Retina (tissue), 1 donor: ENCODE measurements around the gene HGF.
"Not testable (repeated sequence)": the region's sequence is repeated elsewhere in the genome, so short reads cannot be mapped to it uniquely, and the experiment has no call there.

Source experiments
- DNase-seq: peaks from one replicate; pipeline ENCODE4 v3.0.0-alpha.2; 2016

Gene HGF

DNA sequence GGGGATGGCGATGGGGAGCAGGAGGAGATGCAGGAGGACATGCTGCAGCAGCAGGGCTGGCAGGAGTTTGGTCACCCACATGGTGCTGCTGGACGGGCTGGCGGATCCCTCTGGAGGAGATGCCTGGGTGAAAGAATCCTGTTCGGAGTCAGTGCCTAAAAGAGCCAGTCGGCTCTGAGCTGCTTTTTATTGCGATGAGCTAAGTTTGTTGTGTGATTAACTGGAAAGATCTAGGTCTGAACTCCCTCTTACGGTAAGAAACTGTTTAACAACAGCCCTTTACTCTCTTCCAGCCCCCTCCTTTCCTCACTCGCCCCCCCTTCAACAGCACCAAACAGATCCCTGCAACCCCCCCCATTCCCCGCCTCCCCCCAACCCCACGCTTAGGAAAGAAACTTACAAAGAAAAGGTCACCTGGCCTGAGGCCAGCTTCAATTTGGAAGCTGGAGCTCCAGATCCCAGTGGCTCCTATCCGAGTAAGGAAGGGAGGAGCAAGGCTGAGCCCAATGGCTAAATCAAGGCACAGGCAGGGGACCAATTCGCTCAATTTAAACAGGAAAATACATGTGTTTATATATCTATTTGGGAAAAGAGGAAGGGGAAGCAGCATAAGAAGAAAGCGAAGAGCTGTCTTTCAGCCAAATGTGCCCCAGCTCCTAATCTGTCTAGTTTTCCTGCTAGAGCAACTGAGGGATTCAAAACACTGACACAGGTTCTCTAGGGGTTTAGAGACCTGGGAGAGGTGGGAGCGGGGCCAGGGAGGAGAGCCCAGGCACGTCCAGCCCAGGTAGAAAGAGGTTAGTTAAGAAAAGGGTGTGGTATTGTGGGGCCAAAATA is at the start of gene HGF:
Gene HGF, minus strand, starts transcription at position 157 of the 837 bp plus-strand sequence. Its CDS starts 76 bp downstream, at position 81.
- DNase-seq: no peak

DNA sequence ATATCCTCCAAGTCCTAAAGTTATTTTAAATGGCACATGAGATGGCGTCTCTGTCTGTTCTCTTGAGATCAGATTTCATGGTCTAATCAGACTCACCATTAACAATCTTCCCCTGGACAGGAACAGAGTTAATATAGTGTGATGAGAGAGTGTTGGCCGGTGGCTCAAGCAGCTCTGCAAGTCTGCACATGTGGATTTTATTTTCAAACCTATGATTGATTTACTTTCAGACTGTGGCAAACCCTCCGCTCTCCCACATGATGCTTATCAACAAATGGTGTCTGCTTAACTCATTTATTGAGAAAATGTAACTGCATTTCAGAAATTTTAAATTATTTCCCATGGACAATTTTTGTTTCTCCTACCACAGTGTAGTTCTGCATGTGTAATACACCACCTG is 46.5 kb upstream of the HGF start:
- DNase-seq: no peak

DNA sequence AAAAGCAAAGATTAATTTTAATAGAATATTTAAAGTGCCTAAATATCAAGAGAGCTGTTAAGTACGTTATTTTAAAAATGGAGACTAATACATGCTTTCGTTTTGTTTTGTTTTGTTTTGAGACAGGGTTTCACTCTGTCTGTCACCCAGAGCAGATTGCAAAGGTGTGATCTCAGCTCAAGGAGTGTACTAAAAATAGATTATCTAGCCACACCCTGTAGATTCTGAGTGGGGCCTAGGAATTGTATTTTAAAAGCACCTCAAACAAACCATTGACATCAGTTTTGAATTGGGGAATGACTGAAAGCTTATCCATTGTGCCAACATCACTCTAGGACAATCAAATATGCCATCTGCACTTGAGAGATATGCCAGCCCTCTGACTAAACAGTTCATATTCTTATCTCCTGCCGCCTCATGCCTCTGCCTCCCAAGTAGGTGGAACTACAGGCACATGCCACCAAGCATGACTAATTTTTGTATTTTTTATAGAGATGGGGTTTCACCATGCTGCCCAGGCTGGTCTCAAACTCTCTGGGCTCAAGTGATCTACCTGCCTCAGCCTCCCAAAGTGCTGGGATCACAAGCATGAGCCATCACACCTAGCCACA is 43.1 kb upstream of the HGF start:
- not testable (repeated sequence) for DNase-seq

DNA sequence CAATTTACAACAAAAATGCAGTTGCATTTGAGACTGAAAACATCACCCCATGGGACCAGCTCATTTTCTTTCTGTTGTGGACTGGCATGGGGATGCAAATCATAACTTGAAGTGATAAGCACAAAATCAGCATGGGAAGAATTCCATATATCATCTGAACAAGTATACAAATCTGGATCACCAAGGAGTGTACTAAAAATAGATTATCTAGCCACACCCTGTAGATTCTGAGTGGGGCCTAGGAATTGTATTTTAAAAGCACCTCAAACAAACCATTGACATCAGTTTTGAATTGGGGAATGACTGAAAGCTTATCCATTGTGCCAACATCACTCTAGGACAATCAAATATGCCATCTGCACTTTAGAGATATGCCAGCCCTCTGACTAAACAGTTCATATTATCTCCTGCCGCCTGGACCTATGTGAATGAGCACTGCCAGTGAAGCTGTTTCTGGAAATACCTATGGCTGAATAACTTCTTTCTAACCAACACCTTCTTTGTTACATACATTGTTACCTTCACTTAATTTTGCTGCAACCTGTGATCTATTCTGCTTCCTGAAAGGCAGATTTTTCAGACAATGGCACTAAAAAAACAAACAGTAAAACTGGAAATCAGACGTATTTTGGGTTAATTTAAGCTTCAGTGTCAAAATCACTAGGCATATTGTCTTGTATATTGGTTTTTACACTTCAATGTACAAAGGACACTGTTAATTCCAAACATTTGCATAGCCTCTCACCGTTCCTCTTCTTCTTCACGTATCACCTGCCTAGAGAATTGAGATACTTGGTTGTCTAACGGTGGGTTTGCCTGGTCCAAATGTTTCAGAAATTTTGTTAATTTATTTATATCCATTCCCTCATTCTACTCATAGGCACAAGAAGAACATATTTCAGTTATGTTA is 42.4 kb upstream of the HGF start:
- DNase-seq: no peak

DNA sequence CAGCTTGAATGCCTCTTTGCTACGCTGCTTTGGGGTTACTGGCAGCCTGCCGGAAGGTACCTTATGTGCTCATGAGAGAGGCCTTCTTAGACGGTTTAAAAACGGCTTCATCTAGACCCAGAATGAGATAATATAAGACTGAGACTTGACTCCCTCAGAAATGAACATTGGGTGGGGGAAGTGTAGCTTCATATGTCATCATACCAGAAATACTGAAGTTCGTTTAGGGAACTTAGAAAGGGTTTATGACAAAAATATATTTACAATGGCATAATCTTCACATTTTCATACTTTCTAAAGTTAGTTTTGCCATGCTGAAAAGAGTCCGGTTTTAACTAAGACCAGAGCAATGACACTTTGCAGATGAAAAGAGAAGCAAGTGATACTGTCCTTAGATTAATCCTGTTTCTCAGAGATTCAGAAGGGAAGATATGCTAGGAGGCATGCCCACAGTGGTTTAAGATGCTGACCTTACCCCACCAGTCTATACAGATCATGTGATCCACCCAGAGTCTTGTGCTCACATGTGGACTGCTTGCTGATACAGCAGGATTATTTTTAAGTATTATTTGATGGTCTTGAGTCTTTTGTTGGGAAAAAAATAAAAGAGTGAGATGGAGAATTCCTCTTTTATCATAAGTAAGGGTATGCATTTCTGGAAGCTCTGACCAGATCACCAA is 40.8 kb upstream of the HGF start:
- DNase-seq: no peak

DNA sequence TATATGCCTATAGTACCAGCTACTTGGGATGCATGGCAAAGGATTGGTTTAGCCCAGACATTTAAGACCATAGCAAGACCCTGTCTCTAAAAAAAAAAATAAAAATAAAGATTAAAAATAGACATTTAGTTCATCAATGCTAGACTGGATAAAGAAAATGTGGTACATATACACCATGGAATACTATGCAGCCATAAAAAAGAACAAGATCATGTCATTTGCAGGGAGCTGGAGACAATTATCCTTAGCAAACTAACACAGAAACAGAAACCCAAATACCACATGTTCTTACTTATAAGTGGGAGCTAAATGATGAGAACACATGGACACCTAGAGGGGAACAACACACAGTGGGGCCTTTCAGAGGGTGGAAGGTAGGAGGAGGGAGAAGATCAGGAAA is 38.5 kb upstream of the HGF start:
- not testable (repeated sequence) for DNase-seq

DNA sequence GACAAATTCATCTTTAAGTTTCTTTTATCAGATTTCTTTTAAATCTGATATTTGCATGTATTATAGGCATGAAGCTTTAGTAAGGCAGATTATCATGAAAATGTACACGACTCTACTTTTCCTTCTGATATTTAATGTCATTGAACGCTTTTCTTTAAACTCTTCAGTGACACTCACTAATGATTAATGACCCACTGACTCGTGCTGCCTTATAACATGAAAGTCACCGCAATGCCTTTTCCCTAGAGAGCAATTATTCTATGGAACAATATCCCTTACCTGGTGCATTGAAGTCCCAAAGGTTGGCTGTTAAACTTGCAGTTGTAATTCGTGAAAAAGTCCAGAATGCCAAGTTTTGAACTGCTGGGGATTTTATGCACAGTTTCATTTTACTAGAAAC is 33.4 kb upstream of the HGF start:
- no peak for DNase-seq

DNA sequence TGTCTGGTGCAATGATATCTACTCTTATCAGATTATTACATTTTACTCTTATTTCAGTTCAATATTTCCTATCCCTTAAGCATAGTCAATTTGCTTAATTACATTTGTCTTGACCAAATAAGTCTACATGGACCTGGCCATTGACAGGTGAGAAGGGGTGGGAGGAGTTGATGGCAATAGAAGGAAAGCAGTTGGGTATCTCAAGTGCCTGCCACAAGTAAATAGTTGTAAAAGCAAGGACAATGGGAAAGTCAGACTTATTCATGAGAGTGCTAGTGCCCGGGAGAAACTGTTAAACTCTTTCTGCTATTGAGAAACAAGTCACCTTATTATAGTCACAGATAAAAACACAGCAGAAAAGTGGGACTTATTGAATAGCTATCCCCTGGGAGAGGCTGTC is 32.4 kb upstream of the HGF start:
- DNase-seq: no peak

DNA sequence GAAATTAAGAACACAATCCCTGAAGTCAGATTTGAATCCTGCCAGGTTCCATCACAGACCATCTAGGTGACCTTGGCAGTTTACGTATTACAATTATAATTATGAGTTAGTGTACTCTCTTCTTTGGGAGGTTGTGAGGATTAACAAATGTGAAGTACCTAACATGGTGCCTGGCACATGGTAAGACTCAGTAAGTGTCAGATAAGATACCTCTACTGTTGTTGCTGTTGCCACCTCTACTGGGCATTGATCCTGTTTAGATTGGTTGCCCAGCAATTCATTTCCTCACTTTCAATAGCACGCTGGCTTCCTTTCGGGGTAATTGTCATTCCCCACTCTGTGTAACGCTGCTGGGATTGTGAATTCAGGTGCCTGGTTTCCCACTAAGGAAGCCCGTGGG is 31.7 kb upstream of the HGF start:
- DNase-seq: no peak

DNA sequence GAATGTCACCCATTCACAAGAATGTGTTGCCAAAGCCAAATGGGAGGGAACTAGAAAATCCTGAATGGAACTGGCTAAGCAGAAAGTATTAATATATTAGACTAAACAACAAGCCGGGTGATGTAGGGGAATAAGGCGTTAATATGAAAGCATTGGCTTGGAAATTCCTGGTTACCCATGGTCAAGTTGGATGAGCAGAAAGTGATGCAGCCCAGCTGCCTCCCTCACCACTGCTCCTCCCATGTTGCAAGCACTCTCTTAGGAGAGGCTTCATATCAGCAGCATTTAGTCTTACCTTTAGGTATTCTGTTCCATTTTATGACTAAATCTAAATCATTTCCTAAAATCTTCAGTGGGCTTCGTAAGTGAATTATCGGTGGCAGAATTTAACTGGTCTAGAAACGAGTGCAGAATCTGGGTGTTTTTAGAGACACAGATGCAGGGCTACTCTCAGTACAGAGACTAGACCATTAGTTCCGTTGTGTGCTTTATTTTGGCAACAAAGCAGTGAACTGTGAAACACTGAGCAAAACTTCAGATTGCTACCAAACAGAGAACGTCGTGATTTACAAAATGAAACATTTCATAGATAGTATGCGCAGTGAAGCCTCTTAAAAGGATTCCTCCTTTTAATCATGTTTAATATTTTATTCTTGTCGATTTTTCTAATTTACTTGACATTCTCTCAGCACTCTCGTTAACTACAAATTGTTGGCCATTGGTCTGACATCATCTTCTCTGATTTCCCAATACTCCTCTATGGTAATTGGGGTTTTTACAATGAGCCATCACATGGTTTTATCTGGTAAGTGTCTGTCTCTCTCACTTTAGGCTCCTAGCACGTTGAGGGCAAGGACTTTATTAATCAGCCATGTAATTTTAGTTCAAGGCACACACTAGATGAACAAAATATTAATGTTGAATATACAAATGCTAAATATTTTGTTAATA is 22.0 kb upstream of the HGF start:
- no peak for DNase-seq

DNA sequence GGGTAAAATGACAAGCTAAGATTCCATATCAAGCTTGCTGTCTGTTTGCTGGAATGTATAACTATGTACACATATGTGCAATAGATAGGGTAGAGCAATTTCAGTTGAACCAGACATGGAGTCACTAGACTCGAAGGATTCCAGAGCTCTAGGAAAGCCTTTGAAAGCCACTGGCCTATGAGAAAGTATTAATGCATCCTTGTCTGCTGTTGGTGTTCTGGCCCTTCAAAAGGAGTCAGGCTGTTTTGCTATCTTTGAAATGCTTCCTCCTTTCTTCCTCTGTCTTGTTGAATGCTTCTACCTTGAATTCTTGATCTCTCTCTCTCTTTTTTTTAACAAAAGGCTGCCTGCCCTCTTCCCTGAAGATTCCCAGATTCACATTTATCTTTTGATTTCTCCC is 20.8 kb upstream of the HGF start:
- no peak for DNase-seq

DNA sequence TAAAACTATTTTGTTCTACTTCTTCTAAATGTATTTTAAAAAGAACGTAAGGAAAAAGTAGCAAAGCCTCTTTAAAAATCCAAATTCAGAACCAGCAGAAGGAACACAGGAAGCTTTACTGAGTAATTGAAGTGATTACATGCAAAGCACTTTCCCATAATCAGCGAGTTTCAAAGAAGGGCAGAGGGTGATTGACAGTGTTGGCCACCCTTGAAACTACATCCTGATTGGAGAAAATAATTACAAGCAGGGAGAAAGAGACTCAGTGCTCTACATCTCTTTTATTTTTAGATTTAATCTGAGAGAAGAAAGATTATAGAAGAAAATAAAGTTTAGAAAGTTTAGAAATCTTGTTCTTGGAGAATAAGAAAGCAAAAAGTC is 20.3 kb upstream of the HGF start:
- DNase-seq: no peak

DNA sequence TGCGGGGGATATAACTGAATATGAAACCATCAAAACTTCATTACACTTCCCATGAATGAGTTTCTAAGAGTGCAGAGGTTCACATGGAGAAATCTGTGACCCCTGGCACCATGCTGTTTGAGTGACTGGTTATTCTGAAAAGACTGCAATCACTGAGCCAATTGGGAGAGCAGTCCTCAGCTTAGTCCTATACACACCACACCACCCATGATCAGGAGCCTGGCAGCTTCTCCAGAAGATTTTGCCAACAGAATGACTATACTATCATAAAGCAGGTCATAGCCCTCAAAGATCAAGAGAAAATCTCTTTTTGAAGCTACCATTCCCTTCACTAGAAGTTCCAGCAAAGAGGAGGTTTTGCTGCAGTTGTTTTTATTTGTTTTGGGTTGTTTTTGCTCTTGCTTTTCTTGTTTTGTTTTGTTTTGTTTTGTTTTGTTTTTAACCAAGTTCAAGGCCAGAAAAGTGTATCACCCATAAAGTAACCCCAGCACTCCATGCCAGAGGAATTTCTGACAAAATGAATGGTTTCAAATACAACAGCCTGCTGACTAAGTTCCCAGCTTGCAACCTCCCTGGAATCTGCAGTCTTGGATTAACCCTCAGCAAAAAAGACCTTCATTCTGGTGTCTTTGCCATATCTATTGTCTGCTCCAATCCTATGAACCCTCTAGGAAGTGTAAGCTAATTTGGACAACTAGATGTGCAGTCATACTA is 19.7 kb upstream of the HGF start:
- DNase-seq: no peak

DNA sequence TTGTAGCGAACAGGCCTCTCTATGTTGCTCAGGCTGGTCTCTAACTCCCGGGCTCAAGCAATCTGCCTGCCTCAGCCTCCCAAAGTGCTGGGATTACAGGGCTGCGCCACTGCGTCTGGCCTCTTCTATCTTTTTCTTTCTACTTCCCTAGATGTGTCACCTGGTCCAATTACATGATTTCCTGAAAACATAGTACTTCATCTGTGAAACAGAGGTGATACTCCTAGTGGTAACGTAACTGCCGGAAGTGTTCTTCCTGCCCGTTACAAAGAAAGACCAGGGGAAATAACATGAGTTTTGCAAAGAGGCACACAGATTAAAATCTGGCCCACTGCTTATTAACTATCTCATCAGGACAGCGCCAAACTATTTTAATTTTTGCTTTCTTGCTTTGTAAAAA is 18.4 kb upstream of the HGF start:
- no peak for DNase-seq

DNA sequence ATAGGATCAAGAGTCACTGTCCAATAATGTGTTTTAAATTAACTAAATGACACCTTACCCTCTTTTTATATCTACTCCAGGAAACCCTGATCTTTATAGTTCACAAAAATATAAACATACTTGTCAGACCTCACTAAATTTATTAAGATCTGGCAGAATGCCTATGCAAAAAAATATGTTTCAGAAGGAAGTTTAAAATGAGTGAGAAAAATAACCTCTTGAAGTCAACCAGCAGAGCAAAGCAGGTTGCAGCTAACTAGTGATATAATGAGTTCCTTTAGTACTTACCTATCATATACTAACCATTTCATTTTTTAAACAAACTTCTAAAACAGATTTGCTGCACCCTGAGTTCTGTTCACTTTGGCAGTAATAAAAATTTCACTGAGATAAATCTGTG is 14.0 kb upstream of the HGF start:
- DNase-seq: no peak

DNA sequence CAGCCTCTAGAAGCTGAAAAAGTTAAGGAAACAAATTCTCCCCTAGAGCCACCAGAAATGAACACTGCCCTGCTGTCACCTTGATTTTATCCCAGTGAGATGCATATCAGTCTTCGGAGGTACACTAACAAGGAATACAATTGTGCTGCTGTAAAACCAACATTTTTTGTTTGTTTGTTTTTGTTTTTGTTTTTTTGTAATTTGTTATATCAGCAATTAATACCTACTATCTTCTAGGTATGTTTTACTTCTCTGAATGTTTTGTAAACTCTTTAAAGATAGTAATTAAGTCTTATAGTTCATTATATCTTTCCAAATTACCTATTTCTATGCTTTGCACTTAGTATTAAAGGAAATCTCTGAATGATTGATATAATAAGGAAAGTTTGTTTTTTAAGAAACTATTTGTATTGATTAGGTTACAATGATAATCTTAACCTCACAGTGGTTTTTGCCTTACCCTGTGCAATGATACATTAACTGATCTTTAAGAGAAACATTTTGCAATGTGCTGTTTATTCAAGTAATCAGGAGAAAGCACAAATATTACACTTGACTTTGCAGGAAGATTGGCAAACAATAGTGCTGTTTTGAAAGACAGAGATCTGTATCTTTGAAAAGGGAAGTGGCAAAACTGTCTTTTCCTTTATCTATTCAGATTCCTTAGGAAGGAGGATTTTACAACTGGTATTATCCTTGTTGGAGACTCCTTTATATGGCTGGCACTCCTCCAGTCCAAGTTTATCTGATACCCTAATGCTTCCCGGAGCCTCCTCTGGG is 11.3 kb upstream of the HGF start:
- no peak for DNase-seq

DNA sequence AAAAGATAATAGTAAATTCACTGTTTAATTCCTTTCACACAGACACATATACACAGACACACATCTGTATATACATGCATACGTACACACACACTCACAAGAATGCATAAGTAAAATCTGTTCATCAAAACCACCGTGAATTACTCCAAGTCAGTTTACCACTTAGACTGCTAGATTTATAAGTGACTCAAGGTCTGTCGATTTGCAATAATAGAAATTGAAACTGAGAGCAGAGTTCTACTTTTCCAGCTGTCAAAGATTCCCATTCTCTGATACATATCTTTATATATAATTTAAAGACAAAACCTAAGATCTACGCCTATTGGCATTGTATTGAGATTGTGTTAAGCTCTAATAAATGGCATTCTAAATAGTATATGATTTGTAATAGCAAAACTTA is 9.9 kb upstream of the HGF start:
- no peak for DNase-seq

DNA sequence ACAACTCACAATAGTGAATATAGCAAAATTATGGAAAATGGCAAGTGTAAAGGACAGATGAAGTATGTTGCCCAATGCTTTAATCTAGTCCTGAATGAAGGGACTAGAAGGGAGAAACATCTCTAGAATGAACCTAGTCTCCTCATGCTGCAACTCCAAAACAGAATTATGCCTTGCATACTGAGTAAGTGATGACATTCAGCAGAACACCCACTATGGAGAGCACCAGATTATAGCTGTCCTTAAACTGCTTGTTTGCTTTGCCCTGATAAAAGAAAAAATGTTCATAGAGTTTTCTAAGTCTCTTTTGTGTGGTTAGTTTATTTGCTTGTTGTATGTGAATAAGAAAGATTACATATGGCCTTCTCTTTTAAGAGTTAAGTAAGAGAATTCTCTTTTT is 7.8 kb upstream of the HGF start:
- no peak for DNase-seq

DNA sequence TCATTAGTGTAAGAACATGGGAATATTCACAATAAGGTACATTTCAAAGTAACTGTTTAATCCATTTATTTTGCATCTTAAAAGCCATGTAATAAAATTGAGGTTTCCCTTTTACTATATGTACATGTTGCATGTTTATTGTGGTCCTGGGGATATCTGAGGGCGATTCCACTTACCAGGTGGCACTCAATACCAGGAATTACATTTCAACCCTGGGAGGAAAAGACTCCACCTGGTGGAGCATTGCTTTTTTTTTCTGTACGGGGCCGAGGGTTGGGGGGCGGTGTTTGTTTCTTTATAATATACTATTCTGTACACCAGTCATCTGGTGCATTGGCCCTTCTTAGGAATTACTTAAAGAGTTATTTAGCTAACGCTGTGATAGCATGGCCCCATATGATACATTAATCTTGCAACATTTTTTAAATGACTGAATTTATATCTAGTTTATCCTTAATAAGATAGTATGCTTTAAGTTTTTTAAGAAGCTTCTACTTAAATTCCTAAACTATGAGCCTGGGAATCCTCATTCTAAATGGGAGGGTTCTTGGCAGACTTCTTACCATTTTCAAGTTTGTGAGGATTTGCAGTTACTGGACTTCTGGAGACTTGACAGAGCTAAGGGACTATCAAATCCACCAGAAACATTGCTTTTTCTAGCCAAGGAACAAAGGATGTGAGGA is 7.2 kb upstream of the HGF start:
- no peak for DNase-seq

DNA sequence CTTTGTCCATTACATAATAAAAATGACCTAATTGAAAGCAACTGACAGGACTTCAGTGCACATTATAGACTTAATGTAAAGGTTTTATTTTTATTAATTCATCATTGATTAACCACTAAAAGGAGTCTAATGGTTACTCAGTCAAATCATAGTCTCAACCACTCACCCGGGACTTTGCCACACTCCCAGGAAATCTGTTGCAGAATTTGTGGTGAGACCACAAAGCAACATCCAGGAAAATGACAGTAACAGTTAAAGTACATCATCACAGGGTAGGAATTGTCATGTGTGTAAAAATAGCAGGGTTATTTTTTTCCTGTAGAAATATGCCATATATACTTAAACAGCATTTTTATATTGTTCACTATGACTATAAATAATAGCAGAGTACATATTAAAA is 6.3 kb upstream of the HGF start:
- DNase-seq: no peak
